ENCODE data around the gene USP54. TPM values are rescaled to one million over a fixed set of nuclear protein-coding genes. Genes with fewer than 3 reads are reported as not detected.

USP54 gene
- total and polyA plus RNA-seq, 3 donors from 2014 or later = 40.7 to 77.9 (median 61.3) TPM

DNA sequence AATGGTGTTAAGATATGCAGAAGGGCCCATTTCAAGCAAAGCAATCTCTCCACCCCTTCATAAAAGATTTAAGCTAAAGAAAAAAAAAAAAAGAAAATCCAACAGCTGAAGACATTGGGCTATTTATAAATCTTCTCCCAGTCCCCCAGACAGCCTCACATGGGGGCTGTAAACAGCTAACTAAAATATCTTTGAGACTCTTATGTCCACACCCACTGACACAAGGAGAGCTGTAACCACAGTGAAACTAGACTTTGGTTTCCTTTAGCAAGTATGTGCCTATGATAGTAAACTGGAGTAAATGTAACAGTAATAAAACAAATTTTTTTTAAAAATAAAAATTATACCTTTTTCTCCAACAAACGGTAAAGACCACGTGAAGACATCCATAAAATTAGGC is 123.9 kb downstream of the USP54 start:
- no peaks in the 10 kb centered on the region for H3K27me3 ChIP-seq
- H3K27ac ChIP-seq = no peak overlapping the region
- no peak for DNase-seq
- no peaks in the 10 kb centered on the region for H3K9me3 ChIP-seq
- no peaks in the 10 kb centered on the region for H3K36me3 ChIP-seq (ENCODE audit: low read depth, missing control alignments)
- TF ChIP-seq POLR2A (IDR thresholded peaks at IDR 0.05) = no peak
- TF ChIP-seq, protein P1, sequence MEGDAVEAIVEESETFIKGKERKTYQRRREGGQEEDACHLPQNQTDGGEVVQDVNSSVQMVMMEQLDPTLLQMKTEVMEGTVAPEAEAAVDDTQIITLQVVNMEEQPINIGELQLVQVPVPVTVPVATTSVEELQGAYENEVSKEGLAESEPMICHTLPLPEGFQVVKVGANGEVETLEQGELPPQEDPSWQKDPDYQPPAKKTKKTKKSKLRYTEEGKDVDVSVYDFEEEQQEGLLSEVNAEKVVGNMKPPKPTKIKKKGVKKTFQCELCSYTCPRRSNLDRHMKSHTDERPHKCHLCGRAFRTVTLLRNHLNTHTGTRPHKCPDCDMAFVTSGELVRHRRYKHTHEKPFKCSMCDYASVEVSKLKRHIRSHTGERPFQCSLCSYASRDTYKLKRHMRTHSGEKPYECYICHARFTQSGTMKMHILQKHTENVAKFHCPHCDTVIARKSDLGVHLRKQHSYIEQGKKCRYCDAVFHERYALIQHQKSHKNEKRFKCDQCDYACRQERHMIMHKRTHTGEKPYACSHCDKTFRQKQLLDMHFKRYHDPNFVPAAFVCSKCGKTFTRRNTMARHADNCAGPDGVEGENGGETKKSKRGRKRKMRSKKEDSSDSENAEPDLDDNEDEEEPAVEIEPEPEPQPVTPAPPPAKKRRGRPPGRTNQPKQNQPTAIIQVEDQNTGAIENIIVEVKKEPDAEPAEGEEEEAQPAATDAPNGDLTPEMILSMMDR (IDR thresholded peaks at IDR 0.05) = no peak
- H3K4me3 ChIP-seq = no peak overlapping the region
- WGBS, 2 donors = 90% methylated on average over 2 of the region's 2 CpGs
- H3K4me1 ChIP-seq = no peaks in the 10 kb centered on the region
- intact Hi-C loops (cut with DNase I; ENCODE audit: low total_unique reads) = no loop called here

DNA sequence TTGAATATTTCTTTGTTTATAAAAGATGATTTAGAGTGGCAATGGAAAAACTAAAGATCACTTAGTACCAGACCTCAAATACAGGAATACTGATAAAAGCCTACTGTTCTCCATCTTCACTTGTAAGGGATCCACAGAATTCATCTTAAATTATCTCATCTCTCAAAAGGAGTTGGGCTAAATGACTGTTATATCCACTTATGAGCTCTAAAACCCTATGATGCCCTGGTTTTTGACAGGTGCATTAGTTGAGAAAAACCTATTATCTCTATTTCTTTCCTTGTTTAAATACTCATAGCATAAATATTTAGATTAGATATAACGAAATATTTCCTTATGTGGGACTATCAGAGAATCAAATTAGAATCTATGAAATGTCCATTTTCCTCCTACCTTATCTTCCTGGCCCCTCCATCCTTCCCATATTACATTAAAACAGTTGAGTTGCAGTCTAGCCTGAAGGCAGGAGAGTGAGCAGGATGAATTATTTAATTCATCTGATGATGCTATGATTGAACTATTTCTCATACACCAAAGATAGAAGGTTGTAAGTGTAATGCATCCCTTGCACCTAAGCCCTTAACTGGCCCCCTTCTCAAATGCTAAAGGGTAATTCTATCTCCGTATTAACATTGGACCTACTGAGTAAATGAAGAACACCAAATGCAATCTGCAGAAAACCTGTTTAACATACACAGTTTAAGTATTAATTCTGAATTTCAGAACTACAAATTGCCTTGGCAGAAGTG is 125.0 kb downstream of the USP54 start:
- intact Hi-C loops (cut with DNase I; ENCODE audit: low total_unique reads) = no loop called here
- 91 to 95% methylated on average over 2 of the region's 2 CpGs for WGBS, 2 donors
- no peaks in the 10 kb centered on the region for H3K36me3 ChIP-seq (ENCODE audit: low read depth, missing control alignments)

DNA sequence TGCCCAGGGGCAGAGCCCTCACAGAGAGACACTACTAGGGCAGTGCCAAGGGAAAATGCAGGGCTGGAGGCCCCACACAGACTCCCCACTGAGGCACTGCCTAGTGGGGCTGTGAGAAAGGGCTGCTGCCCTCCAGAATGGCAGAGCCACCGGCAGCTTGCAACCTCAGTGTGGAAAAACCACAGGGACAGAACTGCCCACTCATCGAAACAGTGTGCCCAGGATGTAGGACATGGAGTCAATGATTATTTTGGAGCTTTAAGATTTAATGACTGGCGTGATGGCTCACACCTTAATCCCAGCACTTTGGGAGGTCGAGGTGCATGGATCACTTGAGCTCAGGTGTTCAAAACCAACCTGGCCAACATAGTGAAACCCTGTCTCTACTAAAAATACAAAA is 130.2 kb downstream of the USP54 start:
- H3K36me3 ChIP-seq (ENCODE audit: low read depth, missing control alignments) = no peaks in the 10 kb centered on the region
- no peak overlapping the region for H3K4me3 ChIP-seq
- WGBS, 2 donors = 95 to 100% methylated on average over 4 of the region's 4 CpGs
- H3K9me3 ChIP-seq = no peaks in the 10 kb centered on the region
- H3K27ac ChIP-seq = no peak overlapping the region
- H3K27me3 ChIP-seq = no peaks in the 10 kb centered on the region
- no peak for DNase-seq
- TF ChIP-seq, protein P1 (IDR thresholded peaks at IDR 0.05) = no peak
- TF ChIP-seq POLR2A (IDR thresholded peaks at IDR 0.05) = no peak
- no peaks in the 10 kb centered on the region for H3K4me1 ChIP-seq
- intact Hi-C loops (cut with DNase I; ENCODE audit: low total_unique reads) = no loop called here

More for the DNA sequence above, 125.0 kb downstream of the USP54 start:
- no peaks in the 10 kb centered on the region for H3K27me3 ChIP-seq
- no peaks in the 10 kb centered on the region for H3K4me1 ChIP-seq
- DNase-seq = no peak
- no peak overlapping the region for H3K4me3 ChIP-seq
- no peaks in the 10 kb centered on the region for H3K9me3 ChIP-seq
- H3K27ac ChIP-seq = no peak overlapping the region
- TF ChIP-seq, protein P1 (IDR thresholded peaks at IDR 0.05) = no peak
- no peak for TF ChIP-seq POLR2A (IDR thresholded peaks at IDR 0.05)

DNA sequence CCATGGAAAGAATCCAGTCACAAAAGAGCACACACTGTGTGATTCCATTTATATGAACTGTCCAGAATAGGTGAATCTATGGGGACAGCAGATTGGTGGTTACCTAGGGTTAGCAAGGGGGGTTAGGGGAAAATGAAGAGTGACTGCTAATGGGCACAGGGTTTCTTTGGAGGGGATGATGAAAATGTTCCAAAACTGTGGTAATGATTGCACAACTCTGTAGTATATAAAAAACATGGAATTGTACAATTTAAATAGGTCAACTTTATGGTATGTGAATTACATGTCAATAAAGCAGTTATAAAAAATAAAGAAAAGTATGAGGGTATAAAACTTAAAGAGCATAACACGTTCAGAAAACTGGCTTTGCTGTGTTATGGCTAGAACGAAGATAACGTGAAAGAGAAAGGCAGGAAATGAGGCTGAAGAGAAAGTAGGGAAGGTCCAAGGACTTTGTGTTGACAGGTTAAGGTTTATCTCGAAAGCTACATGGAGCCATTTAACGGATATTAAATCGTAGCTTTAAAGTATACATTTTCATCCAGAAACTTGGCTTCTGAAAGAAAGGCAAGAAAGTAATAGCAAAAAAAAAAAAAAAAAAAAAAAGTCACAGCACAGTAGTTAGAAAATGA is 131.3 kb downstream of the USP54 start:
- no peaks in the 10 kb centered on the region for H3K4me1 ChIP-seq
- H3K9me3 ChIP-seq = no peaks in the 10 kb centered on the region
- H3K36me3 ChIP-seq (ENCODE audit: low read depth, missing control alignments) = no peaks in the 10 kb centered on the region
- H3K27ac ChIP-seq = no peak overlapping the region
- TF ChIP-seq POLR2A (IDR thresholded peaks at IDR 0.05) = no peak
- TF ChIP-seq, protein P1 (IDR thresholded peaks at IDR 0.05) = no peak
- H3K27me3 ChIP-seq = no peaks in the 10 kb centered on the region
- DNase-seq = no peak
- 78 to 86% methylated on average over 6 of the region's 6 CpGs for WGBS, 2 donors
- intact Hi-C loops (cut with DNase I; ENCODE audit: low total_unique reads) = no loop called here
- no peak overlapping the region for H3K4me3 ChIP-seq

All from testis (tissue), 3 donors.